ENCODE data around the gene CD99L2.

Gene CD99L2

DNA sequence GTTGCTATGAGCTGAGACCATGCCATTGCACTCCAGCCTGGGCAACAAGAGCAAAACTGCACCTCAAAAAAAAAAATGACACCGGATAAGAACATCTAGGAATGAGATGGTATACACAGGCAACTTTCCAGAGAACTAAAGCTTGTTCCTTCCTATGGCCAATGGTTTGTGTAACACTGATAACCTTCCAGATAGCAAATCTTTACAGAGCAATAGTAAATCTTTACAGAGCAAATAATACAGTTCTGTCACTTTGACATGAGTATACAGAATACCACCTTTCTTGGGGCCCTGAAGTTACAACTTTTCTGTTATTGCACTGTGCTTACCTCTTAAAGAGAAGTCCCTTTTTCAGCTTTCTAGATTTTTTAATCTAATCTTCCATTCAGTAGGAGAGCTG, 91.6 kb downstream of the CD99L2 start:
- TF ChIP-seq ZFP30 (CRISPR knock-in tag; IDR thresholded peaks at IDR 0.05) (no peak), CSRNP3 (CRISPR knock-in tag; IDR thresholded peaks at IDR 0.05) (no peak), ZC3H10 (CRISPR knock-in tag; IDR thresholded peaks at IDR 0.05) (no peak), ISL1 (CRISPR knock-in tag; IDR thresholded peaks at IDR 0.05) (no peak), OSR1 (CRISPR knock-in tag; IDR thresholded peaks at IDR 0.05) (no peak), RARB (CRISPR knock-in tag; IDR thresholded peaks at IDR 0.05) (no peak), ZNF565 (CRISPR knock-in tag; conservative IDR thresholded peaks at IDR 0.05; ENCODE audit: low read depth) (no peak), ZNF70 (CRISPR knock-in tag; IDR thresholded peaks at IDR 0.05) (no peak), CSDC2 (CRISPR knock-in tag; IDR thresholded peaks at IDR 0.05) (no peak), BACH2 (CRISPR knock-in tag; IDR thresholded peaks at IDR 0.05; ENCODE audit: borderline replicate concordance) (no peak), PPARA (CRISPR knock-in tag; IDR thresholded peaks at IDR 0.05; ENCODE audit: borderline replicate concordance) (no peak), TCF4 (CRISPR knock-in tag; IDR thresholded peaks at IDR 0.05; ENCODE audit: borderline replicate concordance) (no peak), ARNTL (CRISPR knock-in tag; IDR thresholded peaks at IDR 0.05; ENCODE audit: borderline replicate concordance, low read depth) (no peak), TSHZ2 (CRISPR knock-in tag; IDR thresholded peaks at IDR 0.05) (no peak)
- TF ChIP-seq, protein P1, sequence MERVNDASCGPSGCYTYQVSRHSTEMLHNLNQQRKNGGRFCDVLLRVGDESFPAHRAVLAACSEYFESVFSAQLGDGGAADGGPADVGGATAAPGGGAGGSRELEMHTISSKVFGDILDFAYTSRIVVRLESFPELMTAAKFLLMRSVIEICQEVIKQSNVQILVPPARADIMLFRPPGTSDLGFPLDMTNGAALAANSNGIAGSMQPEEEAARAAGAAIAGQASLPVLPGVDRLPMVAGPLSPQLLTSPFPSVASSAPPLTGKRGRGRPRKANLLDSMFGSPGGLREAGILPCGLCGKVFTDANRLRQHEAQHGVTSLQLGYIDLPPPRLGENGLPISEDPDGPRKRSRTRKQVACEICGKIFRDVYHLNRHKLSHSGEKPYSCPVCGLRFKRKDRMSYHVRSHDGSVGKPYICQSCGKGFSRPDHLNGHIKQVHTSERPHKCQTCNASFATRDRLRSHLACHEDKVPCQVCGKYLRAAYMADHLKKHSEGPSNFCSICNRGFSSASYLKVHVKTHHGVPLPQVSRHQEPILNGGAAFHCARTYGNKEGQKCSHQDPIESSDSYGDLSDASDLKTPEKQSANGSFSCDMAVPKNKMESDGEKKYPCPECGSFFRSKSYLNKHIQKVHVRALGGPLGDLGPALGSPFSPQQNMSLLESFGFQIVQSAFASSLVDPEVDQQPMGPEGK (CRISPR knock-in tag; IDR thresholded peaks at IDR 0.05; ENCODE audit: borderline replicate concordance): no peak
- TF ChIP-seq, protein P2, sequence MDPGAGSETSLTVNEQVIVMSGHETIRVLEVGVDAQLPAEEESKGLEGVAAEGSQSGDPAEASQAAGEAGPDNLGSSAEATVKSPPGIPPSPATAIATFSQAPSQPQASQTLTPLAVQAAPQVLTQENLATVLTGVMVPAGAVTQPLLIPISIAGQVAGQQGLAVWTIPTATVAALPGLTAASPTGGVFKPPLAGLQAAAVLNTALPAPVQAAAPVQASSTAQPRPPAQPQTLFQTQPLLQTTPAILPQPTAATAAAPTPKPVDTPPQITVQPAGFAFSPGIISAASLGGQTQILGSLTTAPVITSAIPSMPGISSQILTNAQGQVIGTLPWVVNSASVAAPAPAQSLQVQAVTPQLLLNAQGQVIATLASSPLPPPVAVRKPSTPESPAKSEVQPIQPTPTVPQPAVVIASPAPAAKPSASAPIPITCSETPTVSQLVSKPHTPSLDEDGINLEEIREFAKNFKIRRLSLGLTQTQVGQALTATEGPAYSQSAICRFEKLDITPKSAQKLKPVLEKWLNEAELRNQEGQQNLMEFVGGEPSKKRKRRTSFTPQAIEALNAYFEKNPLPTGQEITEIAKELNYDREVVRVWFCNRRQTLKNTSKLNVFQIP (CRISPR knock-in tag; IDR thresholded peaks at IDR 0.05; ENCODE audit: borderline replicate concordance, low read depth): no peak
- ATAC-seq: no peak

GRCh38 chrX:150805736-150806135, 92.7 kb downstream of the CD99L2 start:
- ATAC-seq: no peak
- TF ChIP-seq CSDC2 (CRISPR knock-in tag; IDR thresholded peaks at IDR 0.05): no peak
- no peak for TF ChIP-seq TSHZ2 (CRISPR knock-in tag; IDR thresholded peaks at IDR 0.05)
- no peak for TF ChIP-seq ZNF8 (CRISPR knock-in tag; IDR thresholded peaks at IDR 0.05)

GRCh38 chrX:150792949-150793527, 105.4 kb downstream of the CD99L2 start:
- no peak for TF ChIP-seq TCF4 (CRISPR knock-in tag; IDR thresholded peaks at IDR 0.05; ENCODE audit: borderline replicate concordance)
- ATAC-seq: no peak

DNA sequence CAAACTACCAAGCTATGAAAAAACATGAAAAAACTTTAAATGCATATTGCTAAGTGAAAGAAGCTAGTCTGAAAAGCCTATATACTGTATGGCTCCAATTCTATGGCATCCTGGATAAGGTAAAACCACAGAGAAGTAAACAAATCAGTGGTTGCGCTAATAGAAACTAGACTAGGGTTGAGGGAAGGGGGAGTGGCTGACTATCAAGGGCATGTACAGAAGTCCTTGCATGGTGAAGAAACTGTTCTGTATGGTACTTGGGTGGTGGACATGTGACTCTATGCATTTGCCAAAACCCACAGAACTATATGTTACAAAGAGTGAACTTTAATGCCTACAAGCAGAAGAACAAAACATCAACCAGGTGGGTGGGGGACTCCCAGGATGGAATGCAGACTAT, 108.4 kb downstream of the CD99L2 start:
- no peak for ATAC-seq
- TF ChIP-seq GLIS3 (CRISPR knock-in tag; IDR thresholded peaks at IDR 0.05) (no peak), RARB (CRISPR knock-in tag; IDR thresholded peaks at IDR 0.05) (no peak), ZFP3 (CRISPR knock-in tag; IDR thresholded peaks at IDR 0.05) (no peak), OSR1 (CRISPR knock-in tag; IDR thresholded peaks at IDR 0.05) (no peak), ZNF565 (CRISPR knock-in tag; conservative IDR thresholded peaks at IDR 0.05; ENCODE audit: low read depth) (no peak), CSRNP3 (CRISPR knock-in tag; IDR thresholded peaks at IDR 0.05) (no peak), CSDC2 (CRISPR knock-in tag; IDR thresholded peaks at IDR 0.05) (no peak), ZNF70 (CRISPR knock-in tag; IDR thresholded peaks at IDR 0.05) (no peak), TCF4 (CRISPR knock-in tag; IDR thresholded peaks at IDR 0.05; ENCODE audit: borderline replicate concordance) (no peak)
- TF ChIP-seq, protein P2 (CRISPR knock-in tag; IDR thresholded peaks at IDR 0.05; ENCODE audit: borderline replicate concordance, low read depth): no peak
